ENCODE results near the gene SND1.

SND1 gene

DNA sequence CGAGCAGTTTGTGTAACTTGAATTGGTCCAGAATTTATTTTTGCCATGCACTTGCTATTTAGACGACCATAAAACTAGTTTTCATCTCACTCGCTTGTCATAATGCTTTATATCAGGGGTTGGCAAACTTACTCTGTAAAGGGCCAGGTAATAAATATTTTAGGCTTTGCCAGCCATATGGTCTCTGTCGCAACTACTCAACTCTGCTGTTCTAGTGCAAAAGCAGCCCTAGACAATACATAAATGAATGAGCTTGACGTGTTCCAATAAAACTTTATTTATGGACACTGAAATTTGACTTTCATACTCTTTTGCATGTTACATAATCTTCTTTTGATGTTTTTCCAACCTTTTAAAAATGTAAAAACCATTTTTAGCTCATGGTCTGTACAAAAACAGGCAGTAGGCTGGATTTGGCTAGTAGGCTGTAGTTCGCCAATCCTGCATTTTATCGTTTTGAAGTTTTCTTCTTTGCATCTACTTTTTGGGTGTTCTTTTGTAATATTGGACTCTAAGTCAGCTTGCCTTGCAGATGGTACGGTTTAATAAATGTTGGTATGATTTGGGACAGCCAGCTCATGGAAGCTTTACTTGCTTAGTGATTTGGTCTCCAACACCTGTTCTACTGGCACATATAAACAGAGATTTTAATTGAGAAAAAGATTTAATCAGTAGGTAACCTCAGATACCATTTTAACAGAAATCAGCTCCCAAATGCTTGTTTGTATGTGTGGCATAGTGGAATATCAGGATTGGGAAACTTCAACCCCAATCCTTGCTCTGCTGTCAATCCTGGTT, 25.6 kb downstream of the SND1 start:
- intact Hi-C loops (cut with DNase I): no loop called here
- no peak for DNase-seq

DNA sequence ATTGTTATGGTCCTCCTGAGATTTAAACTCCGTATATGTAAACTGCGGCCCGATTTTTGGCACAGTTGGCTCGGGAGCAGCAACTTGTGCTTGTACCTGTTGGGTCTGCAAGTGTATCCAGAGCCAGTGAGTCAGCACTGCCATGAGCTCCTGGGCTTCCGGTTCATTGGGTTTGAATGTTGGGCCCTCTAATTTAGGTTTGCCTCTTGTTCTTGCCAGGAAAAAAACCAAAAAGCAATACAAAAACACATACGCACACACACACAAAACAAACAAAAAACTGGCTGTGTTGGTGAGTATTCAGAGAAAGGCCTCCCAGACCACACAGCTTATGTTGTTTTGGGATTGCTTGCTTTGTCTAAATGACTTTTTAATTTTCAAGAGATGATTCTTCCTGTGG, 26.3 kb downstream of the SND1 start:
- intact Hi-C loops (cut with DNase I): no loop called here
- peak in 8 of 42 donors; percentile 11 to 52 (median 27) for DNase-seq

DNA sequence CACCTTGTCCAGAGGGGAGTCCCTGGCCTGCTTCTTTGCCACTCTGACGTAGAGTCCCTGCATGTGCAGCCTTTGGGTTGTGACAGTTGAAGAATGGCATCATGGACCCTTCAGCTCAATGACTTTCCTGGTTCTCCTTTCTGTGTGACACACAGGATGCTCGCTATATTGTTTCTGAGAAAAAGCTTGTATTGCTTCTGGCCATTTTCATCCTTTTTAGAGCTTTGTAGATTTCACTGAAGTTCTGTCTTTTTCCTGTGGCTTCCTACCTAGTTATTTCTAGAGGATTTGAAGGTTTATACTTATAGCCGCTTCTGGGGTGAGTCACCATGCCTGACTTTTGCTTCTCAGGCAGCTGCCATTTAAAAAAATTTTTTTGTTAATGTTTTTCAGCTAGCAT, 27.0 kb downstream of the SND1 start:
- intact Hi-C loops (cut with DNase I): no loop called here
- no peak for DNase-seq

DNA sequence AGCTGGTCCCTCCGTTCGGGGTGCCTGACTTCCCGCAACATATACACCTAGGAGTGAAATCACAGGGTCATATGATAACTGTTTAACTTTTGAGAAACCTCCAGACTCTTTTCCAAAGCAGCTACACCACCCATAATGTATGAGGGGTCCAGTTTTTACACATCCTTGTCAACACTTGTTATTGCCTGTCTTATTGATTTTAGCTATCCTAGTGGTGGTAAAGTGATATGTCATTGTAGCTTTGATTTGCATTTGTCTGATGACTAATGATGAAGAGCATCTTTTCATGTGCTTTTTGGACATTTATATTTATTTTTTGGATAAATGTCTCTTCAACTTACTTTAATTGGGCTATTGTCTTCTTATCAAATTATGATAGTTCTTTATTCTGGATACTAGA, 29.0 kb downstream of the SND1 start:
- intact Hi-C loops (cut with DNase I): no loop called here

DNA sequence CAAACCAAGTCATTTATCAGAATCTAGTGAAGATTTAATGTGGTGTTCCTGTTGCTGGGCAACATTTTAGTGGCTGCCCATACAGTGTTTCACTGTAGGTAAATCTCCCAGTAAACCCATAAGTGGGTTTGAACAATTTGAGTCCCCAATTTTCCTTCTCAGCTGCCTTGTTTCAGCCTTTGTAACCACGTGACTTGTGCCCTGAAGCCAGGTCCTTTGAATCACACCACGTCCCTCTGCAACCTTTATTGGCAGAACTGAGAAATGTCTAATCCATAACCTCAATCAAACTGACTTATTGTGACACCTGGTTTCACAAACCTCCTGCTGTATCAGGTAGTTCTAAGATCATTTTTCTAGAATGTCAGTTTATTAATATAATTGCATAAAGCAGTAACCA, 30.1 kb downstream of the SND1 start:
- intact Hi-C loops (cut with DNase I): no loop called here
- no peak for DNase-seq

More for the DNA sequence above, 29.0 kb downstream of the SND1 start:
- no peak for DNase-seq

DNA sequence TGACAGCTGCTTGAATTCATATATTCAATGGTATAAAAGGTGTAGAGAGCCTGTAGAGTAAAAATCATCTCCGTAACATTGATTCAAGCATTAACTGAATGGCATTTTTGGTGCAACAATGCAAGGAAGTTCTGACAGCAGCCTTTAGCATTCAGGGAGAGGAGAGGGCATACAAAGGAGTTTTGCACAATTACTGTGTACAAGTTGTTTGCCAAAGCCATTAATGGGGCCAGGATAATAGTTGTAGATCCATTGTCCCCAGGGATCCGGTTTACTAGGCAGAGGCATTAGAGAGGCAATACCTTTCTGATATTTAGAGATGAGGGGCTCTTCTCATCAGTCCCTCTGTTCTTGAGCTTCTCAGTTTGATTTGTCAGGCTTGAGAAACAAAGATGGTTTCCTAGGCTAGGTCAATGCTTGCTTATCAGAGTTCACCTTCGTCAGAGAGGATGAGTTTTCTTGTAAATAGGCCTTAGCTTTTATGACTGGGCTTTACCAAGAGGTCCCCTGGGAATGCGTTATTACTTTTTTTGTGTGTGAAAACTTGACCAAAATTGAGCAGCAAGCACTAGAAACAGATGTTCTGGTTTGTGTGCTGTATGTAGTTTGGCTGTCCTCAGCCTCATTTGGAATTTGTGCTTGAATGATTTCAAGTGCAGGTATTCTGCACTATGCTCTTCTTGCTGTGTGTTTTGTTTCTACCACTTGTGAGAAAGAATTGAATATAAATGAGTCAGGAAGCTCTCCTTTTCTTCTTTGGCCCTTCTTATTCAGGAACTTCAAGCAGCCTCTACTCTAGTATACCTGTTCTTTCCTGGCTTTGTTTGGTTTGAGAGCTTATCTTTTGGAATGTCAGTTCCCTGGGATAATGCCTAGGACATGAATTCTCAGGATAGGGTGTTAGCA, 32.0 kb downstream of the SND1 start:
- intact Hi-C loops (cut with DNase I): no loop called here
- DNase-seq: no peak

DNA sequence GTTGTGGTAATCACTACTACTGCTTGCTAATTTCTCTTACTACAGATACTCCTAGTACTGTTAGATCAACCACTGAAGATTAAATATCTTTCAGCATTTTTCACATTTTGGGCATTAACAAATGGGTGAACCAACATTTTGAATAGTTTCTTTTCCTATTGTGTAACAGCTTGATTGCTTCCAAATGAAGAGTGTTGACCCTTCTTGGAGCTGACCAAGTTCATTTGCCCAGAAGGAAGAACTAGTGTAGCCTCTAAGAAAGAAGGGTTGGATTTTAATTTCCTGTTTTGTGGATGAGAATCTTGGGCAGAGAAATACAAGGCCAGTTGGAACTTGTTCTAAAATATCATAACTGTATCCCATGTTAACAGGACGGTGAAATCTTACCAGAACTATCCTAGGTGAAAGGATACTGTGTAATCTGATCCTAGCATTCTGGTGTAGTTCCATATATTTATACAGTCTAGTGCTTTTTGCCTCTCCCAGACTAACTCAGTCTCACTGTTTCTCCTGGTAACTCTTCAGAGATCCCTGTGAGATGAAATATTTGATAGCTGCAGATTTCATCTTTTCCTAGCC, 37.3 kb downstream of the SND1 start:
- intact Hi-C loops (cut with DNase I): no loop called here
- DNase-seq: no peak

DNA sequence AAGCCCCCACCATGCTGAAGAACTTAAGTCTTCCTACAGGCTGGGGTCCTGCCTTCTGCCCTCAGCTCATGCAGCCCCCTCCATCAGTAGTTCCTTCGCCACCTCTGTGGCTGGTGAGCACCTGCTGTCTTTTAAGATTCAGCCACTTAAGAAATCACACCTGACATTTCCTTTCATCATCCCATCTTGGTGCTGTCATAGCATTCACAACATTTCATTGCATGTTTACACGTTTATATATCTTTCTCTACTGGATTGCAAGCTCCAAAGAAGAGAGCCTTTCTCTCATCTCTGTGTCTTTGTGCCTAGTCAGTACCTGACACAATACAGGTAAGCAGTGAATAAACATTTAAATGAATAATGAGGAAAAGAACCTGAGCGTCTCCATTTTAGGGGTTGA, 38.3 kb downstream of the SND1 start:
- intact Hi-C loops (cut with DNase I): no loop called here
- DNase-seq: no peak

DNA sequence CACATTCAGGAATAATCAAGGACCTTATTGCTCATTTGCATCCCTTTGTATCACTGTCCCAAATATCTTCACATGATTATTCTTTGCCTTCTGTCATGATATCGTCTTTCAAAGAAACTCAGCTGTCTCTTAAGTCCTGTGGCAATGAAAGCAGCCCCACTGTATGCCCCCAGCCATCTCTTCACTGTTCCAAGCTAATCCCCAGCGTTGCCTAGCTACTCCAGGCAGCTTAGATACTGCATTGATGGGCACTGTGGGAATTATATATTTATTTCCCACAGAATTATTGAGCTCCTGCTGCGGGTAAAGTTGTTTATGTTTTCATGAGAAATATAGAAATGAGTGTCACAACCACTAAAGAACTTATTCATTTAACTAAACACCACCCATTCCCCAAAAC, 38.8 kb downstream of the SND1 start:
- no peak for DNase-seq

DNA sequence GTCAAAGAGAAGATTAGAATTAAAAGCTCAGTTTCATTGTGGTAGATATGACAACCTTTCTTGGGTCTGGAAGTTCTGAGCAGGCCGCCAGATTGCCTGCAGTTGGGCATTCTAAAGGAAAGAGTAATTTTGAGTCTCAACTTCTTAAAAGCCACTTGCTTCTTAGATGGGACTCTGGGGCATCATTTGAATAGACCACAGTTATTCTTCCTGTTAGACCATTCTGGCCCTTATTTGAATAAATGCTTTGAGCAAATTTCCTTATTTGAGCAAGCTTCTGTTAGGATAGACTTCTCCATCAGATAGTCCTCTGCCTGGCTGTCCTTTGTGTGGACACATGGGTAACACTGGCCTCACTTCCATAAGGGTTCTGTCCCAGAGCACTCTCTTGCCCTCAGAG, 40.2 kb downstream of the SND1 start:
- intact Hi-C loops (cut with DNase I): no loop called here
- no peak for DNase-seq

More for the DNA sequence above, 38.8 kb downstream of the SND1 start:
- intact Hi-C loops (cut with DNase I): no loop called here

DNA sequence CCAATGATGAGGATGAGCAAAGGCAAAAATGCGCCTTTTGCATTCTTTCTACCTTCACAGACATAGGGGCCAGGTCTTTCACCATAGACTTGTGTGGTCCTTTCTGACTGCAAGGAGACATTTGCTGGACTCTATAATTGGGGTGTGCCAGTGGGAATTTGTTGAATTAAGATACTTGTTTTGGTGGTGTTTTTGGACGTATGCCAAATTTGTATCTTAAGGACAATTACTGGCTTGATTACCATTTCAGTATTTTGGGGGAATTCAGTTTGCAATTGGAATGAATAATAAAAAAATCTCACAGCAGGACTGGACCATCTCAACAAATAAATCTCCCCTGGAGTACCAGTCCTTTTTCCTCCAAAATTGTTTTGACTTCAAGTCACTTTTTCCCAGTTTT, 47.9 kb downstream of the SND1 start:
- no peak for DNase-seq
- intact Hi-C loops (cut with DNase I): no loop called here

DNA sequence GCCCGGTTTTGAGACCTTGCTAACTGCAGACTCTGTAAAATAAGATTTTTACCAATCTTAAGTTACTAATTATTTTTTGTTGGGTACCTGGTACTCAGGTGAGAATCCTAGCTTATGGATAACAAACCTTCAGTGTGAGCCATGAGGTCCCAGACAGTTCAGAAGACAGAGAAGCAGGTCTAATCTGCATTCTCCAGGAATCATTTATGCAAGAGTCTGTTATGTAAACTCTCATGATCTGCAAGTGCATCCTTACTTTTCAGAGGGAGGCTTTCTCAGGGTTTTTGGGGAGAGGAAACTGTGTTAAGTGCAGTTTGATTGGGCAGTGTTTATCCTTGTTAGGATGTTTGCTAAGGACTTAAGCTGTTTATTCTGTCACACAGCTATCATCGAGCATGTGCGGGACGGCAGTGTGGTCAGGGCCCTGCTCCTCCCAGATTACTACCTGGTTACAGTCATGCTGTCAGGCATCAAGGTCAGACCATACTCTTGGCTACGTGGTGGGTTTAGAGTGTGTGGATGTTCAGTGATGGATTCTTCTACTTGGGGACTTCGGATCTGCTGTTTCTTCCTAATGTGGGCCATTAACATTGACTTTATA, 50.2 kb downstream of the SND1 start:
- no peak for DNase-seq
- intact Hi-C loops (cut with DNase I): no loop called here

DNA sequence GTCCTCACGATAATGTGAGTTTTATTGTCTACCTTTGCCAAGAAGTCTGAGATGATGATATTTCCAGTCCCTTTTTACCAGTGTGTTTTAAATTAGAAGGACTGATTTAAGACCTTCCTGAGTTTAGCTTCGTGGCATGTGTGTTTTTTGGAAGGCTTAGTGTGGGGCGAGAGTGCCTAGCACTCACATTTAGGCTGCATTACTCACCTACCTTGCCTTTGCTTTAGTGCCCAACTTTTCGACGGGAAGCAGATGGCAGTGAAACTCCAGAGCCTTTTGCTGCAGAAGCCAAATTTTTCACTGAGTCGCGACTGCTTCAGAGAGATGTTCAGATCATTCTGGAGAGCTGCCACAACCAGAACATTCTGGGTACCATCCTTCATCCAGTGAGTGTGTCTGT, 50.9 kb downstream of the SND1 start:
- intact Hi-C loops (cut with DNase I): no loop called here
- no peak for DNase-seq

DNA sequence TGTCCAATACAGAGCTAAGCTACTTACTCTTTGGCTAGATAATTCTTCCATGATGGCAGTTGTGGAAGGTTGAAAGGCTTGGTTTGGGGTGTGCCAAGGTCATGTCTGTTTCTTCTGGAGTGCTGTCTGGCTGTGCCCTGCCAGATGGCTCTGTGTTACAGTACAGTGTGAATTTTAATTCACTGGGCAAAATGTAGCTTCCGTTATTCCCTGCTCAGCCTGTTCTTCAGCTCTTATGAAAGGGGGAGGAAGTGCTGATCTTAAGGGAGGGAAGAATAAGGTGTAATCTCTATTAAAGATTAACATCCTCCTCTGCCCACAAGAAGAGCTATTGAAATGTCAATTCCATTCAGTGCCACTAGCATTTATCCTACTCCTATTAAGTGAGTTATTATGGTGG, 52.2 kb downstream of the SND1 start:
- intact Hi-C loops (cut with DNase I): no loop called here
- no peak for DNase-seq

DNA sequence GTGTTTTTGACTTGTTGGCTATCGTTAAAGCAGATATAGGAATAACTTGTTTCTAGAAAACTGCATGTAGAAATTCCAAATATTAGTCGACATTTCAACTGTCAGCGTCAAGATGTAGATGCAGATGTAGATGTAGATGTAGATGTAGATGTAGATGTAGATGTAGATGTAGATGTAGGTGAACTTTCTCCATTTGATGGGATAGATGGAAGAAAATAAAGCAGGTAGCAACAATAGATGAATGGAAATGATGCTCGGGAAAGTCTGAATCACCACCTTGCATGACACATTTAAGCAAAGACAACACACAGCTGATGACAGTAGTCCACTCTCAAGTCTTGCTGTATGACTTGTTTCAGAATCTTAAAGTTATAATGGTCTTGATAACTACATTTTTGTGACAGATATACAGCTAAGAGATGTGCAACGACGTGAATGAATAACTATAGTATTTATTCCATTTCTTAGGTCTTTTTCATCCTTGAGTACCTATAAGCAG, 53.5 kb downstream of the SND1 start:
- DNase-seq: no peak
- intact Hi-C loops (cut with DNase I): no loop called here

DNA sequence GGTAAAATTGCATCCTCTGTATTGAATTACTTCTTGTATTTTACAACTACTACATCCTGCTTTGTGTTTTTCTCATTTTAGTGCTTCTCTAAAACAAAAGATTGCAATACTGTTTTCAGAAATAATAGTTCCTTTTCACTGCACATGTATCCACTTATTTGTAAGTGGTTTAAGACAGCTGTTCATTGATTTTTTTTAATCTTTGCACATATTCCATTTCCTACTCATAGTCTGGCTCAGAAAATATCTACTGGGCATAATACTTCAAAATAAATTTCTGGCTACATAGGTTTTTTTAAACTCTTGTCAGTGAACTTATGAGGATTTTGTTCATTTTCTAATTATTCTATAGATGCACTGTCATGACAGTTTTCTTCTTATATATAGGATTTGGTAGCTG, 54.8 kb downstream of the SND1 start:
- no peak for DNase-seq
- intact Hi-C loops (cut with DNase I): no loop called here

DNA sequence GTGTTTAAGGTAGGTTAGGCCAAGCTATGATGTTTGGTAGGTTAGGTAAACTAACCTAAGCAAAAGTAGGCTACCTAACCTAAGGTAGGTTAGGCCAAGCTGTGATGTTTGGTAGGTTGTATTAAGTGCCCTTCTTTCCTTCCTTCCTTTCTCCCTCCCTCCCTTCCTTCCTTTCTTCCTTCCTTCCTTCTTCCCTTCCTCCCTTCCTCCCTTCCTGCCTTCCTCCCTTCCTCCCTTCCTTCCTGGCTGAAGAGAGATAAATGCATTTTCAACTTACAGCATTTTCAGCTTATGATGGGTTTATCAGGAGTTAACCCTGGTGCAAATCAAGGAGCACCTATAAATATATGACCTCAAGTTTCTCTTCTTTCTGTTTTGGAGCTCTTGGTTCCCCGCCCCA, 56.2 kb downstream of the SND1 start:
- intact Hi-C loops (cut with DNase I): loop anchor here (2.0 kb wide), 1 partner anchor 501 kb away; no protein-coding TSS in a partner anchor
- no peak for DNase-seq

DNA sequence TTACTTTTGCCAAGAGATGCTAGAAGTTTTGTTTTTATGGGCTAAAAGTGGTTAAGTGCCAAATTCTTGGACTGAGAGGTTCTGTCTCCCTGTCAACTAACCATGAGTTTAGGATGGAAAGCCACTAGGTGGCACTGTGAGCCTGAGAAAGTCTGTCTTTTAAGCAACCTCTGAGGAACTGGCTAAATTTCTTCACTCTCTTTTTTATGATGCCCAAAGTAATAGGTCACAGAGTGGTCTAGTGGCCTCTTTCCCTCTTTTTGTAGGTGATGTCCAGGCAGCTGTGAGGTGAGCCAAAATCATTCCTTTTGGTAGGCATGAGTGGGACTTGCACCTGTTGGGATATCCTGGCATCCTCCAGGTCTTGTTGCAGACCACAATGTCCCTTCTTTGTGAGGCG, 56.8 kb downstream of the SND1 start:
- intact Hi-C loops (cut with DNase I): loop anchor here (2.0 kb wide), 1 partner anchor 500 kb away; no protein-coding TSS in a partner anchor
- peak in 41 of 42 donors; percentile 42 to 95 (median 83) for DNase-seq

DNA sequence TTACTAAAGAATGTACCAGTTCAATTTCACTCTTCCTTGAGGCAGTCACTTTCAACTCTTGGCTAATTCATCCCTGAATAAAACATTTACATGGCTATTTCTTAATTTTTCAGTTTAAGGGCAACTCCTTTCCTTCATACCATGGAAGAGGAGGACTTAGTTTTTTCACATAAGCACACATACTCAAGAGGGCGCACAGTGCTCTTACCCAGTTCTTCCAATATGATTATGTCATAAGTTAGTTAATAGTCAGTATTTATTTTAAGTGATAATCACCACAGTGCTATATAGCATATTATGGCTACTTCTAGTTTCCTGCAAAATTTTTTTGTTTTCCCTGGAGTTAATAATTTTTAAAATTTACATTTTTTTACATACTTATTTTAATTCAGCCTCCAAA, 58.6 kb downstream of the SND1 start:
- DNase-seq: no peak

More for the DNA sequence above, 58.6 kb downstream of the SND1 start:
- intact Hi-C loops (cut with DNase I): loop anchor here (10.0 kb wide), 1 partner anchor 314 kb away; no protein-coding TSS in a partner anchor

Measured in head of caudate nucleus (tissue), 42 donors.